ENCODE data around the gene PRPF31. TPM values are rescaled to one million over a fixed set of nuclear protein-coding genes. Genes with fewer than 3 reads are reported as not detected.

The PRPF31 gene
- polyA plus RNA-seq, 1 of the 3 experiments (the other 2 are of a cell fraction): 81.0 TPM

DNA sequence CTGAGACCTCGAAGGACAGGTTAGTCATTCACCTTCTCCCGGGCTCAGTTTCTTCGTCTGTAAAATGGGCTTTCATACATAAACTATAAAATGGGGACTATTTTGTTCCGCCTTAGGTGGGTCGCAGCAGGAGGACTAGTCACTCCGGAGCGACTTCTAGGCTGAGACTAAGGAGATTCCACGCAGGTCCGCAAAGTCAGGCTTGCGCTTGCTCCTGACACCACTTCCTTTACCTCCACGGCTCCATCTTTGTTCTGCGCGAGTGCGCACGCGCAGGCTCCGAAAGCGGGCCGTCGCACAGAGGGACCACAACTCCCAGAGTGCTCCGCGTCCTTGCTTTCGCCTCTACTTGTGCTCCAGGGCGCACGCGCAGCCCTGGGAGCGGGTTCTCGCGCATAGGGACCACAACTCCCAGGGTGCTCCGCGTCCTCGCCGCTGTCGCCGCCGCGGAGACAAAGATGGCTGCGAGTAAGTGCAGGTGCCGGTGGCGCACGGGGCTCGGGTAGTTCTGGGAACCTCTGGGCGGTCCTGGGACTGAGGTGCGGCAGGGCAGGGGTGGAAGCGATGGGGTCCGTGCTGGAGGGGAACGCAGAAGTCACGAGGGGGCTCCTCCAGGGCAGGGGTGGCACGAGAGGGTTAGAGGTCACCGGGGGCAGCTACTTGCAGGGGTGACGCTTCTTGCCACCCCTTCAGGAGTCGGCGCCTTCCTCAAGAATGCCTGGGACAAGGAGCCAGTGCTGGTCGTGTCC, 13.0 kb upstream of the PRPF31 start, which contains the start of gene NDUFA3:
Gene NDUFA3, plus strand, starts transcription at position 435 of the 749 bp plus-strand sequence. Its CDS starts 24 bp downstream, at position 459.
- ChIA-PET POLR2A (no interaction called here), CTCF (interaction anchor here (0.9 kb wide), 1 partner anchor 196 kb away, joined by 3 read pairs; no protein-coding TSS in a partner anchor)
- H3K4me3 ChIP-seq (ENCODE audit: low read depth in 2 of 2, low read length in 1 of 2): peak within 1 kb of the TSS; percentile 88 to 90
- peak within 1 kb of the TSS in 1 of 2 experiments; percentile 68; a peak in 1 of 4 replicates for H3K27ac ChIP-seq (ENCODE audit: low read depth in 2 of 2, low read length in 1 of 2)
- H3K79me2 ChIP-seq (ENCODE audit: insufficient read depth): peaks cover 34% of the 10 kb centered on the region
- no peaks in the 10 kb centered on the region for H4K20me1 ChIP-seq (ENCODE audit: insufficient read depth)
- 1% methylated on average over 40 of the region's 54 CpGs for WGBS (ENCODE audit: low lambda C conversion rate)
- H3K9me2 ChIP-seq: no peaks in the 10 kb centered on the region
- TF ChIP-seq CHD2 (IDR thresholded peaks at IDR 0.05; ENCODE audit: low read length, partially characterized antibody): peak; percentile 82
- TF ChIP-seq YY1 (IDR thresholded peaks at IDR 0.05; ENCODE audit: low read depth): peak; percentile 96
- peak; percentile 81 for TF ChIP-seq TAF1 (IDR thresholded peaks at IDR 0.05; ENCODE audit: borderline replicate concordance, low read depth, low read length)
- no peak for TF ChIP-seq RXRA (IDR thresholded peaks at IDR 0.05; ENCODE audit: borderline replicate concordance, low read depth)
- peak; percentile 85 for TF ChIP-seq POLR2AphosphoS5 (IDR thresholded peaks at IDR 0.05; ENCODE audit: low read depth, low read length)
- TF ChIP-seq RCOR1 (IDR thresholded peaks at IDR 0.05; ENCODE audit: low read length): peak; percentile 90
- no peak for TF ChIP-seq FOXM1 (IDR thresholded peaks at IDR 0.05; ENCODE audit: low read depth)
- no peak for TF ChIP-seq TEAD4 (IDR thresholded peaks at IDR 0.05; ENCODE audit: borderline replicate concordance, insufficient read depth)
- peak; percentile 59 for TF ChIP-seq MXI1 (IDR thresholded peaks at IDR 0.05; ENCODE audit: low read depth, low read length)
- TF ChIP-seq SIN3A (IDR thresholded peaks at IDR 0.05; ENCODE audit: borderline replicate concordance, low read depth, low read length): peak; percentile 49; the same call in 1 of the 2 replicates
- TF ChIP-seq NRF1 (IDR thresholded peaks at IDR 0.05; ENCODE audit: low read depth, low read length): peak; percentile 98
- no peak for TF ChIP-seq RAD21 (IDR thresholded peaks at IDR 0.05; ENCODE audit: low read length)
- TF ChIP-seq, protein P1, sequence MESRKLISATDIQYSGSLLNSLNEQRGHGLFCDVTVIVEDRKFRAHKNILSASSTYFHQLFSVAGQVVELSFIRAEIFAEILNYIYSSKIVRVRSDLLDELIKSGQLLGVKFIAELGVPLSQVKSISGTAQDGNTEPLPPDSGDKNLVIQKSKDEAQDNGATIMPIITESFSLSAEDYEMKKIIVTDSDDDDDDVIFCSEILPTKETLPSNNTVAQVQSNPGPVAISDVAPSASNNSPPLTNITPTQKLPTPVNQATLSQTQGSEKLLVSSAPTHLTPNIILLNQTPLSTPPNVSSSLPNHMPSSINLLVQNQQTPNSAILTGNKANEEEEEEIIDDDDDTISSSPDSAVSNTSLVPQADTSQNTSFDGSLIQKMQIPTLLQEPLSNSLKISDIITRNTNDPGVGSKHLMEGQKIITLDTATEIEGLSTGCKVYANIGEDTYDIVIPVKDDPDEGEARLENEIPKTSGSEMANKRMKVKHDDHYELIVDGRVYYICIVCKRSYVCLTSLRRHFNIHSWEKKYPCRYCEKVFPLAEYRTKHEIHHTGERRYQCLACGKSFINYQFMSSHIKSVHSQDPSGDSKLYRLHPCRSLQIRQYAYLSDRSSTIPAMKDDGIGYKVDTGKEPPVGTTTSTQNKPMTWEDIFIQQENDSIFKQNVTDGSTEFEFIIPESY (IDR thresholded peaks at IDR 0.05; ENCODE audit: borderline replicate concordance, low read depth): peak; percentile 74; the same call in 1 of the 2 replicates
- TF ChIP-seq MEF2A (IDR thresholded peaks at IDR 0.05; ENCODE audit: borderline replicate concordance, low read depth): no peak
- TF ChIP-seq JUND (IDR thresholded peaks at IDR 0.05): no peak
- TF ChIP-seq ELF1 (IDR thresholded peaks at IDR 0.05): peak; percentile 62; the same call in 1 of the 2 replicates
- TF ChIP-seq GABPA (IDR thresholded peaks at IDR 0.05; ENCODE audit: low read depth): peak; percentile 59
- no peak for TF ChIP-seq SMC3 (IDR thresholded peaks at IDR 0.05; ENCODE audit: low read depth, low read length)
- peak within 1 kb of the TSS; percentile 61 for H3K9ac ChIP-seq
- H3K4me2 ChIP-seq: peak within 1 kb of the TSS; percentile 80
- peak within 1 kb of the TSS; percentile 69 for H2AFZ ChIP-seq (ENCODE audit: low read depth)
- no peaks in the 10 kb centered on the region for H3F3A ChIP-seq (replicated peaks; ENCODE audit: insufficient read depth)
- peaks cover 7 to 12% of the 10 kb centered on the region in 2 experiments for H3K36me3 ChIP-seq (replicated peaks in 1 of 2; ENCODE audit: control insufficient read depth in 1 of 2, insufficient read depth in 2 of 2, low read length in 1 of 2)
- H3K27me3 ChIP-seq (ENCODE audit: insufficient read depth): no peaks in the 10 kb centered on the region
- H3K4me1 ChIP-seq (ENCODE audit: control insufficient read depth in 1 of 2, insufficient read depth in 2 of 2, low read depth in 1 of 2, low read length in 1 of 2): peaks cover 0 to 3% of the 10 kb centered on the region in 2 experiments; a peak in 1 of 4 replicates
- DNase-seq: peak; percentile 100
- H3K9me3 ChIP-seq: no peaks in the 10 kb centered on the region
